Measurements from ENCODE around the gene RAB31.

- TF ChIP-seq POLR2A (IDR thresholded peaks at IDR 0.05): no peak
- no peak for TF ChIP-seq CTCF (IDR thresholded peaks at IDR 0.05)
Observed at GRCh38 chr18:9868857-9869714, 161.0 kb downstream of the RAB31 start.
